Fibroblast of skin of scalp (primary cell): Measurements from ENCODE around the gene ZNF541. TPM values are rescaled to one million over a fixed set of nuclear protein-coding genes. Genes with fewer than 3 reads are reported as not detected.

Source experiments
- DNase-seq: peaks from one replicate; pipeline ENCODE4 v3.0.0-alpha.2; 2013
- polyA plus RNA-seq, 2 experiments: library from polyadenylated mRNA; unstranded; fragments of 120-200 nt; gene quantifications; one replicate each; pipeline ENCODE4 v1.2.1, GENCODE V29; 2013; ENCODE audit not compliant: insufficient read length in 2 of 2

The ZNF541 gene
- polyA plus RNA-seq (2013, experiment 1 of 2; ENCODE audit: insufficient read length), result 0.06 TPM
- 0.04 TPM for polyA plus RNA-seq (2013, experiment 2 of 2; ENCODE audit: insufficient read length)

- DNase-seq, result peak; percentile 75
Observed at GRCh38 chr19:47573071-47574026, at the start of gene ZNF541. ZNF541 (minus strand) TSS chr19:47573148; CDS start chr19:47555856, 17,292 bp downstream.

- DNase-seq, result no peak
Observed at GRCh38 chr19:47619763-47620162, 46.8 kb upstream of the ZNF541 start.

- no peak for DNase-seq
Observed at GRCh38 chr19:47618771-47619170, 45.8 kb upstream of the ZNF541 start.

- no peak for DNase-seq
Observed at GRCh38 chr19:47615714-47616113, 42.8 kb upstream of the ZNF541 start.

GRCh38 chr19:47615230-47615629 is 42.3 kb upstream of the ZNF541 start:
- DNase-seq, result no peak

GRCh38 chr19:47614559-47614958 is 41.6 kb upstream of the ZNF541 start:
- DNase-seq, result no peak

GRCh38 chr19:47614021-47614295 is 41.0 kb upstream of the ZNF541 start:
- DNase-seq, result no peak

- DNase-seq, result peak; percentile 95
Observed at GRCh38 chr19:47613165-47614020, 40.4 kb upstream of the ZNF541 start.

GRCh38 chr19:47610902-47611301 is 38.0 kb upstream of the ZNF541 start:
- DNase-seq, result no peak

- peak; percentile 47 for DNase-seq
Observed at GRCh38 chr19:47609906-47610894, 37.3 kb upstream of the ZNF541 start.

GRCh38 chr19:47608969-47609905 is 36.3 kb upstream of the ZNF541 start, which contains the start of gene BICRA:
BICRA (plus strand) TSS chr19:47609134; CDS start chr19:47673575, 64,441 bp downstream.
- peak; percentile 88 for DNase-seq

GRCh38 chr19:47608074-47608918 is 35.3 kb upstream of the ZNF541 start:
- DNase-seq, result peak; percentile 97

- no peak for DNase-seq
Observed at GRCh38 chr19:47607564-47608073, 34.7 kb upstream of the ZNF541 start.

GRCh38 chr19:47603706-47604565 is 31.0 kb upstream of the ZNF541 start:
- DNase-seq, result no peak

- no peak for DNase-seq
Observed at GRCh38 chr19:47601180-47601904, 28.4 kb upstream of the ZNF541 start.

GRCh38 chr19:47600246-47601179 is 27.6 kb upstream of the ZNF541 start:
- peak; percentile 99 for DNase-seq
